HepG2 (cell line): ENCODE data around the gene CTNND1. TPM values are rescaled to one million over a fixed set of nuclear protein-coding genes. Genes with fewer than 3 reads are reported as not detected.
A peak's percentile ranks its signal among the peaks of the same experiment; 100 is the strongest.

Source experiments
- ATF3 ChIP-seq: sonication (generic); formaldehyde crosslinking; IDR thresholded peaks from 2 replicates; pipeline ENCODE4 v1.4.0; 2020; ENCODE audit warnings: missing genetic modification reagents
- ATF5 ChIP-seq: sonication (generic); formaldehyde crosslinking; IDR thresholded peaks from 2 replicates; pipeline ENCODE4 v1.4.0; 2020; ENCODE audit warnings: mild to moderate bottlenecking, low read depth, missing genetic modification reagents
- BORCS8-MEF2B ChIP-seq: sonication (generic); formaldehyde crosslinking; IDR thresholded peaks from 2 replicates; pipeline ENCODE4 v1.8.0; 2022; ENCODE audit warnings: mild to moderate bottlenecking, missing genetic modification reagents
- DDIT3 ChIP-seq: sonication (generic); formaldehyde crosslinking; IDR thresholded peaks from 2 replicates; pipeline ENCODE4 v1.4.0; 2020; ENCODE audit warnings: mild to moderate bottlenecking, missing genetic modification reagents
- DZIP1 ChIP-seq: sonication (generic); formaldehyde crosslinking; IDR thresholded peaks from 2 replicates; pipeline ENCODE4 v1.5.0; 2020; ENCODE audit warnings: mild to moderate bottlenecking, missing genetic modification reagents
- ERF ChIP-seq: IDR thresholded peaks from 2 replicates; pipeline ENCODE4 v1.6.1; 2018; ENCODE audit warnings: missing biosample characterization, missing genetic modification reagents
- KLF13 ChIP-seq: sonication (generic); formaldehyde crosslinking; IDR thresholded peaks from 2 replicates; pipeline ENCODE4 v1.4.0; 2020; ENCODE audit warnings: mild to moderate bottlenecking, missing genetic modification reagents
- LCORL ChIP-seq, 2 experiments: fragments of 450-650 bp in 1 of 2; sonication (generic) in 1 of 2; formaldehyde crosslinking in 1 of 2; IDR thresholded peaks; 2 replicates each; pipeline versions ENCODE4 v1.5.0 to v1.6.1; 2017 to 2020; ENCODE audit warnings: antibody characterized with exemption in 1 of 2, missing genetic modification reagents in 1 of 2
- MED1 ChIP-seq: sonication (generic); formaldehyde crosslinking; IDR thresholded peaks from 2 replicates; pipeline ENCODE4 v1.4.0; 2020; ENCODE audit warnings: missing genetic modification reagents
- MLXIP ChIP-seq: sonication (generic); formaldehyde crosslinking; IDR thresholded peaks from 2 replicates; pipeline ENCODE4 v1.9.0; 2021; ENCODE audit warnings: missing genetic modification reagents, borderline replicate concordance
- PAF1 ChIP-seq: IDR thresholded peaks from 2 replicates; pipeline ENCODE4 v1.6.1; 2016; ENCODE audit warnings: missing genetic modification reagents, missing compliant biosample characterization
- PLRG1 ChIP-seq: fragments of 450-650 bp; conservative IDR thresholded peaks from 2 replicates; pipeline ENCODE4 v1.6.1; 2016
- RBM39 ChIP-seq: fragments of 200-400 bp; formaldehyde crosslinking; IDR thresholded peaks from one replicate; pipeline ENCODE4 v1.6.1; 2018; ENCODE audit warnings: antibody characterized with exemption, mild to moderate bottlenecking, low read depth, low read length; ENCODE audit not compliant: poor library complexity, severe bottlenecking
- XBP1 ChIP-seq: sonication (generic); formaldehyde crosslinking; IDR thresholded peaks from 2 replicates; pipeline ENCODE4 v1.5.0; 2020; ENCODE audit warnings: missing genetic modification reagents
- ZBTB42 ChIP-seq: sonication (generic); formaldehyde crosslinking; IDR thresholded peaks from 2 replicates; pipeline ENCODE4 v1.5.0; 2020; ENCODE audit warnings: mild to moderate bottlenecking, missing genetic modification reagents
- ZNF142 ChIP-seq: sonication (generic); formaldehyde crosslinking; IDR thresholded peaks from 2 replicates; pipeline ENCODE4 v1.4.0; 2020; ENCODE audit warnings: missing genetic modification reagents
- polyA plus RNA-seq, 8 experiments: library from polyadenylated mRNA; depleted of rRNA in 3 of 8; stranded (reverse) in 7 of 8; unstranded in 1 of 8; fragments of >200 nt; fragmentation: Illumina TruSeq in 4 of 8; extraction: Trizol in 4 of 8; gene quantifications; 2 replicates each; pipeline versions ENCODE4 v1.2.1 to v1.2.3, GENCODE V29; 2011 to 2016; ENCODE audit warnings: low read depth in 4 of 8, missing spikeins in 1 of 8, mixed read lengths in 1 of 8; ENCODE audit not compliant: insufficient read depth in 1 of 8
- total RNA-seq, 5 experiments: library from RNA; depleted of rRNA; stranded (reverse); fragments of >200 nt; fragmentation: Illumina TruSeq; extraction: Trizol; gene quantifications; 2 replicates each; pipeline ENCODE4 v1.2.3, GENCODE V29; 2016; ENCODE audit warnings: low read depth in 1 of 5

Gene CTNND1
- total and polyA plus RNA-seq, 2 of the 13 experiments (the other 11 are each of a cell fraction or from before 2014, with no cell fraction given) = 117 to 128 TPM

GRCh38 chr11:57778318-57779037 is 16.9 kb downstream of the CTNND1 start (continued):
- peak; percentile 49; the same call in 1 of the 2 replicates for TF ChIP-seq LCORL (IDR thresholded peaks at IDR 0.05)
- peak; percentile 90 for TF ChIP-seq LCORL (CRISPR knock-in tag; IDR thresholded peaks at IDR 0.05)
- TF ChIP-seq PLRG1 = no peak
- TF ChIP-seq RBM39 = no peak
- peak; percentile 68; the same call in 1 of the 2 replicates for TF ChIP-seq ZNF142 (CRISPR knock-in tag)
- no peak for TF ChIP-seq DDIT3 (CRISPR knock-in tag)
- TF ChIP-seq DZIP1 (CRISPR knock-in tag) = no peak
- no peak for TF ChIP-seq ATF5 (CRISPR knock-in tag)
- no peak for TF ChIP-seq ZBTB42 (CRISPR knock-in tag)
- TF ChIP-seq XBP1 (CRISPR knock-in tag) = no peak
- TF ChIP-seq ERF (CRISPR knock-in tag) = no peak; the same call in 1 of the 2 replicates
- no peak for TF ChIP-seq BORCS8-MEF2B
- TF ChIP-seq PAF1 (CRISPR knock-in tag) = no peak
- peak; percentile 91 for TF ChIP-seq MED1
- TF ChIP-seq ATF3 = no peak
- TF ChIP-seq MLXIP (CRISPR knock-in tag) = no peak
- no peak for TF ChIP-seq KLF13 (CRISPR knock-in tag)
